ENCODE data around the gene MYCL. TPM values are rescaled to one million over a fixed set of nuclear protein-coding genes. Genes with fewer than 3 reads are reported as not detected.
A peak's percentile ranks its signal among the peaks of the same experiment; 100 is the strongest.

Gene MYCL
- total and polyA plus RNA-seq, 4 donors: 2.4 to 7.8 (median 4.4) TPM

DNA sequence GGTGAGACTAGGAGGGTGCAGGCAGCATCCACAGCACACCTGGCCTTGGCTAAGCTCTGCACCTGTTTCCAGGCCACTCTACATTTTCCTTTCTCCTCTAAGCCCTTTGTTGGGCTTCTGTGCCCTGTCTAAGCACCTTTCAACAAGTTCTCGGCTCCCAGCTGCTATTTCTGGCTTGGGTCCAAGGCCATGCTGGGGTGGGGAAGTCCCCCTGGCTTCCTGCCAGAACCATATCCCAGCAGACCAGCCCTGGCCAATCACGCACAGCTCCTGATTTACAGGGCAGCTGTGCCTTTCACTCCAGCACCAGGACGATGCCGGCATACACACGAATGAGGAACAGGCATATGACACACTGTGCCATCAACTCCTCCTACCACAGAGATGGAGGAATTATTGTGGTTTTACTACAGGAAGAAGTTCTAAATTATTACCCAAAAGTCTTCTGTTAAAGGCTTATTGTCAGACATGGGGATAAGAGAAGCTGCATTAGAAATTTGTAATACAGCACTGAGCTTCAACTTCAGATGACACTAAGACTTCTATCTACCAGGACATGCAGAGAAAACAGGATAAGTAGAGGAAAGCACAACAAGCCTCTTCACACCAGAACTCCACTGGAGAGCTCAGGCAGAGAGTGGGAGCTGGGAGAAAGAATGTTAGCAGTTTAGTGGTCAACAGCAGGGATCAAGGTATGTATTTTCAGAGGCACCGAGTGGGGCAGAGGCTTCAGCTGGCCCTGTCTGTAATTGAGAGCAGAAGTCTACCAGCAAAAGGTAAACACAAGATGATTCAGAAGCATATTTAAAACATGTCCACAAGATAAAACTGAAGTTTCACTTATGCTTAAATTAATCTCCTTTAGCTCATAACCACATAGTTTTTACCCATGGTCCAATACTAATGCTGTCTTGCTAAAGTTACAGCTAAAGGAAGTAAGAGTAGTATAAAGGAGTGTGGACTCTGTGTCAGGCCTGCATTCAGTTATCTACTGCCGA, 55.8 kb downstream of the MYCL start:
- H3K9ac ChIP-seq (ENCODE audit: insufficient read depth in 1 of 2, low read length in 2 of 2): no peak overlapping the region
- no peaks in the 10 kb centered on the region for H3K27me3 ChIP-seq (ENCODE audit: control insufficient read depth in 3 of 3, insufficient read depth in 3 of 3, low read length in 2 of 3)
- WGBS, 2 donors: 22 to 24% methylated on average over 7 of the region's 7 CpGs
- H3K36me3 ChIP-seq (ENCODE audit: control insufficient read depth in 4 of 4, insufficient read depth in 4 of 4, low read length in 4 of 4): peaks cover 8 to 39% (median 19%) of the 10 kb centered on the region in 4 donors
- peaks cover 3 to 19% (median 10%) of the 10 kb centered on the region in 5 donors for H3K4me1 ChIP-seq (ENCODE audit: control insufficient read depth in 5 of 5, insufficient read depth in 5 of 5, low read length in 5 of 5)
- TF ChIP-seq, protein P1, sequence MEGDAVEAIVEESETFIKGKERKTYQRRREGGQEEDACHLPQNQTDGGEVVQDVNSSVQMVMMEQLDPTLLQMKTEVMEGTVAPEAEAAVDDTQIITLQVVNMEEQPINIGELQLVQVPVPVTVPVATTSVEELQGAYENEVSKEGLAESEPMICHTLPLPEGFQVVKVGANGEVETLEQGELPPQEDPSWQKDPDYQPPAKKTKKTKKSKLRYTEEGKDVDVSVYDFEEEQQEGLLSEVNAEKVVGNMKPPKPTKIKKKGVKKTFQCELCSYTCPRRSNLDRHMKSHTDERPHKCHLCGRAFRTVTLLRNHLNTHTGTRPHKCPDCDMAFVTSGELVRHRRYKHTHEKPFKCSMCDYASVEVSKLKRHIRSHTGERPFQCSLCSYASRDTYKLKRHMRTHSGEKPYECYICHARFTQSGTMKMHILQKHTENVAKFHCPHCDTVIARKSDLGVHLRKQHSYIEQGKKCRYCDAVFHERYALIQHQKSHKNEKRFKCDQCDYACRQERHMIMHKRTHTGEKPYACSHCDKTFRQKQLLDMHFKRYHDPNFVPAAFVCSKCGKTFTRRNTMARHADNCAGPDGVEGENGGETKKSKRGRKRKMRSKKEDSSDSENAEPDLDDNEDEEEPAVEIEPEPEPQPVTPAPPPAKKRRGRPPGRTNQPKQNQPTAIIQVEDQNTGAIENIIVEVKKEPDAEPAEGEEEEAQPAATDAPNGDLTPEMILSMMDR (IDR thresholded peaks at IDR 0.05; ENCODE audit: control extremely low read depth, extremely low read depth): no peak
- DNase-seq (peak; percentile 96), ATAC-seq (ENCODE audit: insufficient read depth, low FRiP score) (peak; percentile 89)
- H3K27ac ChIP-seq (ENCODE audit: low read depth in 1 of 2, low read length in 1 of 2): peak overlapping the region in 1 of 2 donors; percentile 56
- H3K4me3 ChIP-seq: no peak overlapping the region
- H3K9me3 ChIP-seq (ENCODE audit: control insufficient read depth in 4 of 4, insufficient read depth in 3 of 4, low read length in 3 of 4): no peaks in the 10 kb centered on the region

Small RNA genes within 50 kb of the gene (small RNA-seq; reads per million reads assigned to genes)
- gene RF00019 (ENCODE audit: low replicate concordance): not detected

Other genes starting within 250 kb of the MYCL start
- not detected for gene NT5C1A, start 229.8 kb downstream of the MYCL start, total RNA-seq
- not detected for gene NT5C1A, start 229.8 kb downstream of the MYCL start, polyA plus RNA-seq
- under 1 TPM; 0.18 to 0.43 TPM for gene HPCAL4, start 210.5 kb downstream of the MYCL start, total RNA-seq
- gene HPCAL4, start 210.5 kb downstream of the MYCL start, polyA plus RNA-seq: under 1 TPM; 0.08 to 0.16 TPM
- 10 to 100 TPM; 30.5 to 55.5 TPM for gene PPIE, start 163.0 kb downstream of the MYCL start, total RNA-seq
- 10 to 100 TPM; 40.9 to 47.6 TPM for gene PPIE, start 163.0 kb downstream of the MYCL start, polyA plus RNA-seq
- under 1 TPM; 0.17 to 0.95 TPM for gene OXCT2, start 130.6 kb downstream of the MYCL start, total RNA-seq
- gene OXCT2, start 130.6 kb downstream of the MYCL start, polyA plus RNA-seq: under 1 TPM; 0.43 to 0.53 TPM
- 1 to 10 TPM; 1.0 to 4.9 TPM for gene BMP8B, start 113.1 kb downstream of the MYCL start, total RNA-seq
- under 1 TPM; 0.63 to 0.77 TPM for gene BMP8B, start 113.1 kb downstream of the MYCL start, polyA plus RNA-seq
- 10 to 100 TPM; 18.5 to 42.5 TPM for gene TRIT1, start 18.4 kb downstream of the MYCL start, total RNA-seq
- gene TRIT1, start 18.4 kb downstream of the MYCL start, polyA plus RNA-seq: 10 to 100 TPM; 10.3 to 13.5 TPM
- 100 to 1,000 TPM in 1 of 2 donors, 10 to 100 TPM in 1; 57.2 to 149 TPM for gene MFSD2A, start 53.2 kb upstream of the MYCL start, total RNA-seq
- gene MFSD2A, start 53.2 kb upstream of the MYCL start, polyA plus RNA-seq: 100 to 1,000 TPM; 119 to 123 TPM
- gene CAP1, start 138.8 kb upstream of the MYCL start, total RNA-seq: 100 to 1,000 TPM; 170 to 400 TPM
- 100 to 1,000 TPM; 109 to 454 TPM for gene CAP1, start 138.8 kb upstream of the MYCL start, polyA plus RNA-seq
- 100 to 1,000 TPM in 1 of 2 donors, 10 to 100 TPM in 1; 73.2 to 152 TPM for gene PPT1, start 195.3 kb upstream of the MYCL start, total RNA-seq
- gene PPT1, start 195.3 kb upstream of the MYCL start, polyA plus RNA-seq: 100 to 1,000 TPM; 103 to 147 TPM

Data from lung (tissue), 13 donors.